Heart left ventricle (tissue), 16 donors: Measurements from ENCODE around the gene TEX101. TPM values are rescaled to one million over a fixed set of nuclear protein-coding genes. Genes with fewer than 3 reads are reported as not detected.
"Not testable (repeated sequence)": the region's sequence is repeated elsewhere in the genome, so short reads cannot be mapped to it uniquely, and the experiment has no call there.

Experiments used
- ATAC-seq, 4 donors: fragments of 200-7000 bp; cut with Tn5 transposase; one replicate each; pipeline ENCODE4 v1.9.1; 2020 to 2022; ENCODE audit warnings: moderate library complexity in 4 of 4, mild to moderate bottlenecking in 3 of 4, moderate number of reproducible peaks in 1 of 4
- DNase-seq, 5 donors: peaks; one replicate each; pipeline ENCODE4 v3.0.0-alpha.2; 2020
- H3K27ac ChIP-seq, 12 donors: fragments of 200-600 bp; sonication (generic) in 4 of 12; one replicate each; pipeline versions ENCODE4 v1.5.0 to v1.8.0; 2016 to 2022; ENCODE audit warnings: mild to moderate bottlenecking in 2 of 12
- H3K27me3 ChIP-seq, 9 donors: fragments of 200-600 bp; sonication (generic) in 2 of 9; one replicate each; pipeline versions ENCODE4 v1.5.1 to v1.8.0; 2016 to 2022; ENCODE audit warnings: mild to moderate bottlenecking in 3 of 9
- H3K36me3 ChIP-seq, 9 donors: fragments of 200-600 bp; sonication (generic) in 2 of 9; one replicate each; pipeline versions ENCODE4 v1.5.0 to v1.8.0; 2018 to 2022; ENCODE audit warnings: mild to moderate bottlenecking in 2 of 9
- H3K4me1 ChIP-seq, 12 donors: fragments of 200-600 bp; sonication (generic) in 4 of 12; one replicate each; pipeline versions ENCODE4 v1.5.0 to v1.8.0; 2016 to 2022; ENCODE audit warnings: mild to moderate bottlenecking in 3 of 12
- H3K4me3 ChIP-seq, 12 donors: fragments of 200-600 bp; sonication (generic) in 4 of 12; one replicate each; pipeline versions ENCODE4 v1.5.0 to v1.8.0; 2017 to 2022; ENCODE audit warnings: mild to moderate bottlenecking in 9 of 12, moderate library complexity in 4 of 12
- H3K9me3 ChIP-seq, 12 donors: fragments of 200-600 bp; sonication (generic) in 4 of 12; one replicate each; pipeline versions ENCODE4 v1.5.0 to v1.8.0; 2016 to 2022; ENCODE audit warnings: mild to moderate bottlenecking in 1 of 12
- CTCF ChIP-seq, 12 donors: fragments of 200-600 bp; sonication (generic) in 4 of 12; IDR thresholded peaks; one replicate each; pipeline versions ENCODE4 v1.5.0 to v1.8.0; 2018 to 2022; ENCODE audit warnings: antibody characterized with exemption in 12 of 12, mild to moderate bottlenecking in 5 of 12
- POLR2A ChIP-seq, 2 donors: fragments of 450-650 bp; IDR thresholded peaks; one replicate each; pipeline ENCODE4 v1.6.1; 2017; ENCODE audit warnings: antibody characterized with exemption in 2 of 2, mild to moderate bottlenecking in 2 of 2, moderate library complexity in 2 of 2
- WGBS, 4 donors: extraction: QIAGEN DNeasy Blood & Tissue Kit in 2 of 4; methylation state at CpG; one replicate each; pipeline versions ENCODE4 v1.1.5 to v1.1.7; 2013 to 2018; 5-methylcytosine and 5-hydroxymethylcytosine counted together
- intact Hi-C, 10 donors: fragments of 100-400 bp; cut with DNase I; formaldehyde crosslinking; loops; one replicate each; pipeline versions ENCODE4 v1.11.1 to v1.14.2; 2022
- polyA plus RNA-seq, 2 donors: library from polyadenylated mRNA; stranded (reverse); fragments of 200-250 nt; gene quantifications; one replicate each; pipeline ENCODE4 v1.2.3, GENCODE V29; 2013
- total RNA-seq, 9 donors: library from RNA; depleted of rRNA in 2 of 9; stranded (reverse); fragments of >200 nt in 2 of 9; fragmentation: NEBNext Ultra II Directional in 3 of 9; extraction: Animal tissue kit (Norgen Biotek cat#: 25700) in 3 of 9; gene quantifications; one replicate each; pipeline versions ENCODE4 v1.1.0 to v1.2.4, GENCODE V29; 2016 to 2023
- donor health status: ischemic (EF 13 %, LVEDD 7.1; RV severe dilation, severe dysfunction).
- donor health status: healthy with polysubstance abuse.
- donor health status: DM: no; HTN: yes; CAD: no.
- donor health status: DM: no; HTN: no; CAD: no.
- donor health status: ischemic (EF 25% LVEDD 6.9; RV normal size, moderate dysfunction).
- donor health status: ischemic (EF 25% LVEDD 5.7; RV mildly dilated, moderate dysfunction).
- donor health status: healthy.
- donor health status: DM: yes; HTN: yes; CAD: no.
- donor health status: ischemic (EF 35%, LVEDD 5.7; RV mildly dilated, moderate dysfunction).
- donor health status: nonischemic (EF 11% LVEDD 7.7; RV severe dilation, severe dysfunction).
- donor health status: DM: yes; HTN: yes; CAD: no.
- donor health status: PGD.
- donor health status: ischemic (EF 29% LVEDD 5.4; RV normal size, mild dysfunction).
- donor health status: nonischemic (EF 23%, LVEDD 6.1; RV moderate dilation, normal function).

Gene TEX101
- total and polyA plus RNA-seq, 11 donors: not detected

GRCh38 chr19:43430976-43431375 lies 16.3 kb downstream of the TEX101 start:
- Histone ChIP-seq H3K27ac (no peak overlapping the region), H3K36me3 (no peaks in the 10 kb centered on the region), H3K27me3 (no peaks in the 10 kb centered on the region), H3K4me1 (peaks cover 0 to 9% (median 0%) of the 10 kb centered on the region in 12 donors), H3K4me3 (no peak overlapping the region), H3K9me3 (no peaks in the 10 kb centered on the region)
- 83 to 91% (median 87%) methylated on average over 9 of the region's 9 CpGs for WGBS, 4 donors
- intact Hi-C loops: no loop called here
- ATAC-seq (no peak), DNase-seq (no peak)
- TF ChIP-seq CTCF (IDR thresholded peaks at IDR 0.05): no peak
- TF ChIP-seq POLR2A (IDR thresholded peaks at IDR 0.05): no peak

- Histone ChIP-seq H3K9me3 (no peaks in the 10 kb centered on the region), H3K27ac (no peak overlapping the region), H3K36me3 (no peaks in the 10 kb centered on the region), H3K27me3 (no peaks in the 10 kb centered on the region), H3K4me3 (no peak overlapping the region), H3K4me1 (peaks cover 0 to 16% (median 0%) of the 10 kb centered on the region in 12 donors)
- ATAC-seq: no peak
- intact Hi-C loops: no loop called here
- TF ChIP-seq CTCF (IDR thresholded peaks at IDR 0.05) (no peak), POLR2A (IDR thresholded peaks at IDR 0.05) (no peak)
- DNase-seq: no peak
- WGBS, 4 donors: 94 to 100% (median 96%) methylated on average over 2 of the region's 2 CpGs
These were observed 18.6 kb downstream of the TEX101 start for GRCh38 chr19:43433358-43433673.

- Histone ChIP-seq H3K4me1 (peaks cover 0 to 19% (median 2%) of the 10 kb centered on the region in 12 donors), H3K9me3 (no peaks in the 10 kb centered on the region), H3K36me3 (no peaks in the 10 kb centered on the region), H3K27me3 (no peaks in the 10 kb centered on the region), H3K4me3 (no peak overlapping the region), H3K27ac (no peak overlapping the region)
- DNase-seq (no peak), ATAC-seq (no peak)
- intact Hi-C loops: no loop called here
- 86 to 93% (median 89%) methylated on average over 6 of the region's 6 CpGs for WGBS, 4 donors
- TF ChIP-seq CTCF (IDR thresholded peaks at IDR 0.05) (no peak), POLR2A (IDR thresholded peaks at IDR 0.05) (no peak)
These were observed 19.0 kb downstream of the TEX101 start for GRCh38 chr19:43433689-43434088.

- Histone ChIP-seq H3K27ac (no peak overlapping the region), H3K36me3 (no peaks in the 10 kb centered on the region), H3K9me3 (no peaks in the 10 kb centered on the region), H3K4me3 (no peak overlapping the region), H3K4me1 (peaks cover 0 to 26% (median 8%) of the 10 kb centered on the region in 12 donors), H3K27me3 (no peaks in the 10 kb centered on the region)
- ATAC-seq (no peak), DNase-seq (no peak)
- WGBS, 4 donors: 77 to 91% (median 86%) methylated on average over 3 of the region's 3 CpGs
- TF ChIP-seq CTCF (IDR thresholded peaks at IDR 0.05): no peak
- no peak for TF ChIP-seq POLR2A (IDR thresholded peaks at IDR 0.05)
- intact Hi-C loops: no loop called here
These were observed 21.1 kb downstream of the TEX101 start for GRCh38 chr19:43435775-43436174.

- H3K27ac ChIP-seq, ATAC-seq, H3K4me3 ChIP-seq, H3K9me3 ChIP-seq, H3K27me3 ChIP-seq, DNase-seq, intact Hi-C loops, H3K36me3 ChIP-seq: not testable (repeated sequence)
- peaks cover 0 to 26% (median 8%) of the 10 kb centered on the region in 12 donors for H3K4me1 ChIP-seq
- WGBS, 4 donors: 88 to 91% (median 90%) methylated on average over 11 of the region's 11 CpGs
These were observed 22.6 kb downstream of the TEX101 start for GRCh38 chr19:43437284-43437683.
